HCEC 1CT (cell line): Measurements from ENCODE around the gene LTN1.
"Not testable (repeated sequence)": the region's sequence is repeated elsewhere in the genome, so short reads cannot be mapped to it uniquely, and the experiment has no call there.

Experiments
- DNase-seq: peaks from one replicate; pipeline ENCODE4 v3.0.0-alpha.2; 2017

LTN1 gene

DNA sequence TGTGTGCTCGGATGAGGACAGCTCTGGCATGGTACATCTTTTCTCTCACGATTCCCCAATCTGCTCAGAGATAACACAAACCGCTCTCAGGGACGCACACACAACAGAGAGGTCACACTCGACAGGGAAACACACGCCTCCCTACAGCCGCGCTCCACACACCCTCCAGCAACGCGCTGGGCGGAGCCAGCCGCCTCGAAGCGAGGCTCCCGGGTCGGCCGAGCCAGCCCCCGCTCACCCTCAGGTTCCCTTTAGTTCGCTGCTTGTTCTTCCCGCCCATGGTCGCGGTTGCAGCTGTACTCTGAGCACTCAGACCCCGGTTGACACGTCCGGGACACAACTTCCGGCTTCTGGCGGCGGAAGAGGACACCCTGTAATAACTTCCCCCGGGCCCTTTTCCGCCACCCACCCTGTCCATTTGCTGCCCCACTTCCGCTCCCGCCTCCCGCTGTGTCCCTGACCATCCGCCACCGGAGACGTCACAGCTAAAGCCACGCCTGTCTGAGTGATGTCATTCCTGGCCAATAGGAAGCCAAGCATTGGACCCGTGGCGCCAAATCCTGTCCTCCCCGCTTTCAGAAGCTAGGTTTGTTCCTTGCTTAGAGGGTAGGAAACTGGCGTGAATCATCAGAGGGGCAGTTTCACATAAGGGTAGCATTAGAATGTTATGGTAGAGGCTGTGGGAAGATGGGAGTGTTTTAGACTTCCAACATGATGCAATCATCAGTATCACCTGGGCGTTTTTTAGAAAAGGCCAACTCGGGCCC lies at the start of gene LTN1:
LTN1 (minus strand) TSS at position 352 of the 767 bp plus-strand sequence; CDS start at position 280, 72 bp downstream.
- peak; percentile 99 for DNase-seq

DNA sequence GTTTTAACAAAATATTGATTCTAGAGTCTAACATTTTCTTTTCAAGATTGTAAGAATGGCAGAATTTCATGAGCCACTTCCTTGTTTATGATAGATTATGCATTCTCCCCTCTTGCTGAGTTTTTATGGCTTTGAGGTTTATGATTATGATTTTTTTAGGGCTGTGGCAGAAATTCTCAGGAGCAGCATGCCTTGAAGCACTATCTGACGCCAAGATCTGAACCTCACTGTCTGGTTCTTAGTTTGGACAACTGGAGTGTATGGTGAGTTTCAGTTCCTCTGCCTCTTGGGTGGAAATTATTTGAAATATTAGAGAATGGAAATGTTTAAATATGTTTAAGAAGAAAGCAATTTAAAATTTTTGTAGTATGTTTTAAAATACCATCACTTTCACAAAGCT lies 42.0 kb upstream of the LTN1 start:
- no peak for DNase-seq

DNA sequence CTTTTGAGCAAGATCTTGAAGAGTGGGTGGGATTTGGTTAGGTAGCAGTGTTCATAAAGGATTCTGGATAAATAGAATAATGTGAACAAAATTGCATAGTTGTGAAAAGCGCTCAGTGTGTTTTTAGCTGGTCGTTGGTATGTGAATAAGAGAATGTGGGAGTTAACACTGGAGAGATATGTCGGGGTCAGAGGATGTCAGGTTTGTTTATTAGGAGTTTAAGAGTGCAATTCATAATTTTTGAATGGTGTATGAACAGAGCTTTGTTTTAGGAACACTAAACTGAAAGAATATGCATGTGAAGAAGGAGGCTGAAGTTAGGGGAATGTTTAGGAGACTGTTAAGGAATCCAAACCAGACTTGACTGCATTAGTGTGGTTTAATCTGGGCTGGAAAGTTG lies 41.2 kb upstream of the LTN1 start:
- DNase-seq: no peak

GRCh38 chr21:29033301-29033700 lies 40.6 kb upstream of the LTN1 start:
- no peak for DNase-seq

- no peak for DNase-seq
These were observed 38.2 kb upstream of the LTN1 start for GRCh38 chr21:29030909-29031308.

DNA sequence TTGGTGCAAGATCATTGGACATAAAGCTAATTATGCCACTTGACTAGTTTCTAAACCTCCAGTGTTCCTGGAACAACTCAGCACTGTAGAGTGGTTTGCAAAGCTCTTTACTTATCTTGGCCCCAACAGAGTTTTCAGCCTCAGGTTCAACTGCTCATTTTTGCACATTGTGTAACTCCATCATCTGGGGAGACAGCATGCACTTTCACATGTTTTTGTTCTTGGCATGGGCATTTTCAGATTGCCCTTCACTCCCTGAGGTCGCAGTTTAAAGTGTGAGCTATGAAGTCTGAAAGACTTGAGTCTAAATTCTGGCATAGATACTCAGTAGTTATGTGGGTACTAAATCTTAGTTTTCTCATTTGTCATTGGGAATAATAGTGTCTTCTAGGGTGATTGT lies 36.8 kb upstream of the LTN1 start:
- no peak for DNase-seq

- DNase-seq: peak; percentile 35
These were observed 32.6 kb upstream of the LTN1 start for GRCh38 chr21:29025328-29025713.

DNA sequence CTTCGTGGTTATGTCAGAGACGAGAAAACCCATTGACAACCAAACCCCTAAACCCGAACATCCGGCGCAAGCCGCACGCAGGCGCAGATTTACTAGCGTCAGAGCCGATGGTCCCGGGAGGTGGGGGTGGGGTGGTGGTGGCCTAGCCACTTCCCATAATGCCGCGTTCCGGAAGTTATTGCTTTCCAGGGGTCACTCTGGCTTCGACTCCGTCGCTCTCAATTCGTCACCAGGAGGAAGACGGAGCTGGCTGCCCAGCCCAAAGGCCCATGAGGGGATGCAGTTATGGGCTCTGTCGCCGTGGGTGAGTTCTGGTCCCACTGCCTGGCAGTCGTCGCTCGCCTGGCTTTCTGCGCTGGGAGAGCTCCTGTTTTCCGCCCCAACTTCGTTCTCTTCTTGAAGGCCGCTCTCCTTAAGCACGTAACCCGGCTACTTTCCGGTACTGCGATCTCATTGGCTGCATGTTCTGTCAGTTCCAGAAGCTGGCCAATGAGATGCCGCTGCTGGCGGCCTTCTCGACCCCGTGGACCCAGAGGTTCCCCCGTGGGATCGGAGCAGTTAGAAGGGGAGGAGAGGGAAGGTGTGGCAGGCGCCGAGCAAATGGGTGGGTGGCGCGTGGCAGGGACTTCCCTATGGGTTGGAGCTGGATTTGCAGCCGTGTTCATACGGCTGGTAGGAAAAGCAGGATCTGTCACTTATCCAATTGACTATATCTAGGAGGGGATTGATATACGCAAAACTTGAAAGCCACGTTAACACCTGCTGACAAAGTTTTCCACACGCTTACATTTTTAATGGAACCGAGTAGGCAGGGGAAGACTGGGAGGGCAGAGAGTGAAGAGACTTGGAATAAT lies 32.0 kb upstream of the LTN1 start, which contains the start of gene USP16:
USP16 (plus strand) TSS at position 195 of the 854 bp plus-strand sequence. CDS start 3,246 bp downstream, outside the sequence.
- DNase-seq: peak; percentile 96

- no peak for DNase-seq
These were observed 29.5 kb upstream of the LTN1 start for GRCh38 chr21:29022166-29022565.

DNA sequence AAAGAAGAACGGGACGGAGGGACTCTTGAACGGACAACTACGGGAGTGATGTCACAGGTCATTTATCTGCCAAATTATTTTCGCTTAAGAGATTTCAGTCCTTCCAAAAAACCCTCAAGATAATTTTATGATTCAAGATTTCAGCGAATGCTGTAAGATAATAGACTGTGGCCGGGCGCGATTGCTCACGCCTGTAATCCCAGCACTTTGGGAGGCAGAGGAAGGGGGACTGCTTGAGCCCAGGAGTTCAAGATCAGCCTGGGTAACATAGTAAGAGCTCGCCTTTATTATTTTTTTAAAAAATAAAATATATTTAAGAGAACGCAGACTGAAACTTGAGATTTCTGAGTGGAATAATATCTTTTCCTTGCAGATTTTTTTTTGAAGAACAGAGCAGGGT lies 25.9 kb upstream of the LTN1 start:
- DNase-seq: peak; percentile 17

DNA sequence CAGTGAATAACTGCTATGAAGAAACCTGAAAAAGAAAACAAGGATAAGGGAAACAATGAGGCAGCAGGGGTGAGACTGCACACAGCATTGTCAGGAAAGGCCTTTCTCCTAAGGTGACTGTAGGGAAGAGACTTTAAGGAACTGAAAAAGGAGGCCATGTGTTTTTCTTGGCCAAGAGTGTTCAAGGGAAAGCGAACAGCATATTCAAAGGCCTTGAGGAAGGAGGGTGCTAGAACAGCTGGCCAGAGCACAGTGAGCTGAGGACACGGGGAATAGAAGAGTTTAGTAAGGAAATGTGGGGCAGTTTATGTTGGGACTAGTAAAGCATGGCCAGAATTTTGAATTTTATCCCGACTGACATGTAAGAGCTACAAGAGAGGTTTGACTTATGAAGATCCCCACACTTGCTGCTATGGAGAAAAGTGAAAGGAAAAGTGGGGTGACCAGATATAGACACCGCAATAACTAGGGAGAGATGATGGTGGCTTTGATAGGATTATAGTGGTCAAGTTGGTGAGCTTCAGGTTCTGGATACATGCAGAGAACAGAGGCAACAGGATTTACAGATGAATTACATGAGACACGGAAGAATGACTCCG lies 25.1 kb upstream of the LTN1 start:
- DNase-seq: no peak

DNA sequence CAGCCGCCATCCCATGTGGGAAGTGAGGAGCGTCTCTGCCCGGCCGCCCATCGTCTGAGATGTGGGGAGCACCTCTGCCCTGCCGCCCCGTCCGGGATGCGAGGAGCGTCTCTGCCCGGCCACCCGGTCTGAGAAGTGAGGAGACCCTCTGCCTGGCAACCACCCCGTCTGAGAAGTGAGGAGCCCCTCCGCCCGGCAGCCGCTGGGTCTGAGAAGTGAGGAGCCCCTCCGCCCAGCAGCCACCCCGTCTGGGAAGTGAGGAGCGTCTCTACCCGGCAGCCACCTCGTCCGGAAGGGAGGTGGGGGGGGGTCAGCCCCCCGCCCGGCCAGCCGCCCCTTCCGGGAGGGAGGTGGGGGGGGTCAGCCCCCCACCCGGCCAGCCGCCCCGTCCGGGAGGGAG lies 18.6 kb upstream of the LTN1 start:
- not testable (repeated sequence) for DNase-seq

- no peak for DNase-seq
These were observed 15.7 kb upstream of the LTN1 start for GRCh38 chr21:29008367-29008766.

DNA sequence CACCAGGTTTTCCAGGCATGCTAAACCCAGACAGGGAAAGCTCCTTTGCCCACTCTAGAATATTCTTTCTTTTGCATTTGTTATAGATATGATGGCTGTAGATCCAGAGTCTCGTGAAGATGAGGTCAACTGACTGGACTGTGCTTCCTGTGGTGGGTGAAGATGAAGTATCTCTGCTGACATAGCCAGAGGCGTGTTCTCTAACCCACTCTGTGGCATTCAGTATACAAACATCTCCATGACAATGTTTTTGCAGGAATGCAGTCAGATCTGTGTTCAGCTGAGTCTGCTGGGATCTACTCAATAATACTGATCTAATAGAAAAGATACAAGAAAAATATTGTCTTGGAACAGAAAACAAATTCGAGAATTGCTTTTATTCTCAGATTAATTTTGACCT lies 15.1 kb upstream of the LTN1 start:
- no peak for DNase-seq

- DNase-seq: no peak
These were observed 14.5 kb upstream of the LTN1 start for GRCh38 chr21:29007135-29007534.

DNA sequence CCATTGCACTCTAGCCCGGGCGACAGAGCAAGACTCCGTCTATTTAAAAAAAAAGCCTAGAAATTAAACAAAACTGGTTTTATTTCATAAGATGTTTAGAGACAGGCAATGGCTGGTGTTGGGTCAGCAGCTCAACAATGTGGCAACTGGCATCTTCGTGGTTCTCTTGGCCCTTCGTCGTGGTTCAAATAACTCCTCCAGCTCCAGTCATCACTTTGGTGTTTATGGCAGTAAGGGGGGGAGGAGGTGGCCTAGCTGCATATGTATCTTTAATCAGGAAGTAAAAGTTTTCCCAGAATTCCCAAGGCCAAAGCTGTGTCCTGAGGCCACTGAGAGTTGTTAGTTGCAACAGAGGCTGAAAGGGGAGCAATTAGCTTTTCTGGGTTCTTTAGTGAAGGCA lies 13.0 kb upstream of the LTN1 start:
- DNase-seq: peak; percentile 9

DNA sequence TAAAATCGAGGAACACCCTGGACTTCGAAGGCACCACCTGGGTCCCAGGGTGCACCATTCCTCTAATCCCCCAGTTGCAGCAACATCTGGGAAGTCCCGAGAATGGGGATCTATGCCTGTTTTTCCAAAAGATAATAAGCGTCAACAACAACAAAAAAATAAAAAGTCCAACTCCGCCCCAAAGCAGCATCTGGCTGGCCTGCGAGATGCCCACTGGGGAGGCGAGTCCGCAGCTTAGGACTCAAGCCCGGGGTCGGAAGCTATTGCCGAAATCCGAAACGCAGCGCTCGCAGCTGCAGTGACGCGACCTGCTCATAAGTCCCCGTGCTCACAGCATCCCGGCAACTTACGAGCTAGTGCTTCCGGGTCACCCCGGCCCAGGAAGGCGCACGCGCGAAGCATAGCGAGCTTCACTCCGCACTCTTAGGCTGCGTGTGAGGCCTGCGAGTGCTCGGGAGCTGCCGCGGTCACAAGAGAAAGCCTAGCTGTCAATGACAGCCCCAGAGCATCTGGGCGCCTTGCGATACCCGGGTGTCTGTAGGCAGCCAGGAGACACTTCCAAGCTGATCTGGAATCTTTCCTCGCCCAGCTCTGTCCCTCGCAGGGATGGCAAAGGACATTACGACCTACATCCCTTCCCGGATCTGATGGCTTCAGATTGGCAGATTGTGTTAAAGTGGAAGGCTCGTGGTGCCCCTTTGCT lies 9.9 kb upstream of the LTN1 start:
- DNase-seq: peak; percentile 97

- no peak for DNase-seq
These were observed 584 bp upstream of the LTN1 start for GRCh38 chr21:28993293-28993629.

- DNase-seq: no peak
These were observed 684 bp downstream of the LTN1 start for GRCh38 chr21:28991861-28992525.

- DNase-seq: peak; percentile 42
These were observed 4.5 kb downstream of the LTN1 start for GRCh38 chr21:28988146-28988545.

DNA sequence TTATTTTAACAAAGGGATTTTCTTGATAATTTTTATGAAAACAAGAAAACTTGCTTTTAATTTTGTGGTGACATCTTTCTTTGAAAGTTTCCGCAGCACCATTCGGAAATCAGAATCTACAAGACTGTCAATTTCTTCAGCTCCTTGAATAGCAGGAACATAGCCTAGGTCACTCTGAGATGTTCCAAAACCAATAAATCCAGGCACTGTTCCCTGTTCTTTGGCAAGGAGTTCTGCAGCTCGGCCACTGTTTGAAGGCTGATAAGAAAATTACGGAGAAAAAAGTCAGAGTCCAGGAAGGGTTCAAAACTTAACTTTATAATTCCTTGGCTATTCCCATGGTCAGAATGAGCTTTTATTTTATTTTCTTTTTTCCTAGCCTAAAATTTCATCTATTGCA lies 6.0 kb downstream of the LTN1 start:
- DNase-seq: no peak

GRCh38 chr21:28982637-28983036 lies 10.0 kb downstream of the LTN1 start:
- DNase-seq: no peak

GRCh38 chr21:28979092-28979491 lies 13.6 kb downstream of the LTN1 start:
- DNase-seq: no peak
